Measurements from ENCODE around the gene CDH26.
"Not testable (repeated sequence)": the region's sequence is repeated elsewhere in the genome, so short reads cannot be mapped to it uniquely, and the experiment has no call there.

The CDH26 gene

DNA sequence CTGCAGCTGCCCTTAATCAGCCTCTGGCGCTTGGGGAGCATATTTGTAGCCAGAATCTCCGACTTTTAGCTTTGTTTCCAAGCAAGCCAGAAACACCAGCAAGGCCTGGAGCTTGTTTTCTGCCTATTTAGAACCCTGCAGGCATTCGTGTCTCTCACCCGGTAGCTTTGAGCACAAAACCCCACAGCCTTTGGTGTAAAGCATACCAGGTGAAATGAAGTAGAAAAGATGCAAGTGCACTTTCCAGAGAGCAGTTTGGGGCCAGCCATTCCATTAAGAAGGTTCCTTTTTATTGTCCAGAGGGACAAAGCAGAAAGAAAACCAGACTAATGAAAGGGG, 17.3 kb upstream of the CDH26 start:
- no peak for DNase-seq (ENCODE audit: low read depth in 2 of 3, low spot score in 2 of 3)

- no peak for DNase-seq (ENCODE audit: low read depth in 2 of 3, low spot score in 2 of 3)
These were observed 16.0 kb upstream of the CDH26 start for GRCh38 chr20:59942245-59942644.

- DNase-seq (ENCODE audit: low read depth in 2 of 3, low spot score in 2 of 3), result no peak
These were observed 13.5 kb upstream of the CDH26 start for GRCh38 chr20:59944726-59945125.

DNA sequence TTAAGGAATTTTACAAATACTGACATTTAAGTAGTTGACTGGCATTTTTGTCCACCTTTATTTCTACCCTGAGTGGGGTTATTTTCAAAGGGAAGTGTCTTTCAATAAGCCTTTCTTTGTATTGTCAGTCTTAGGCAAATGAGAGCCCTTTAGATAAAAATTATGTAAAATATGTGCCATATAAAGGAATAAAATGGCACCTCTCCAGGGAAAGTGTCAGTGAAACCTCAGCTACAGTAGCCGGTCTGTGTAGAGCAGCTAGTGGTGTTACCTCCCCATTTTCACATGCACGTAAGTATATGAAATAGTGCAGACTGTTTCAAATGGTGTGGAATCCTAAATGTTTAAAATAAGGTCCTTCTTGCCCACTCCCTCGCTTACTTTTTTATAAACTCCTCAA, 13.0 kb upstream of the CDH26 start:
- DNase-seq (ENCODE audit: low read depth in 2 of 3, low spot score in 2 of 3), result no peak

GRCh38 chr20:59945731-59946130, 12.5 kb upstream of the CDH26 start:
- no peak for DNase-seq (ENCODE audit: low read depth in 2 of 3, low spot score in 2 of 3)

DNA sequence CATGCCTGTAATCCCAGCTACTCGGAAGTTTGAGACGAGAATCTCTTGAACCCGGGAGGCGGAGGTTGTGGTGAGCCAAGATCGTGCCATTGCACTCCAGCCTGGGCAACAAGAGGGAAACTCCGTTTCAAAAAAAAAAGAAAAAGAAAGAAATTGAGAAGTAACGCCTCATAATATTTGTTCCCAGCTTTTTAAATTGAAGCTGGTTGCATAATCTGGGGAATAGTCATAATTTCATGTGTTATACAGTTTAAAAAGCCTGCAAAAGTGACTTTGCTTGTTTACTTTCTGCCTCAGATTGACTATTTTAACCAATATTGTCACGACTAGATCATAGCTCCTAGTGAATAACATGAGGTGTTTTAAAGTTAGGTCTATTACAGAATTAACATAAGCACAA, 10.8 kb upstream of the CDH26 start:
- no peak for DNase-seq (ENCODE audit: low read depth in 2 of 3, low spot score in 2 of 3)

DNA sequence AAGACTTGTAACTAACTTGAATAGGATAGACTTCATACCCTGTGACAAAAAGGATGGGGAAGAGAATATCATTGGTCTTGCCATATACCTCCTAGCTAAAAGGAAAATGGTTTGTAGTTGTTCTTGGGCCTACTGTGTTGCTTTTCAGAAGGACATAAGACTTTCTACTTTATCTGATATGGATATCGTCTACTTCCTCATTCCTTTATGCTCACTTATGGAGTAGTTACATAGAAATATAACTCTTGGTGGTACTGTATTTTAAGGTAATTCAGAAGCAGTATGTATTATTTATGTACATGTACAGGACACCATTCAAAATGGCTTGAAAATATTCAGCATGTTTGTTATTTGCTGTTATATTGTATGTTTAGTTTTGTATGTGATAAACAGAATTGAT, 10.0 kb upstream of the CDH26 start:
- DNase-seq (ENCODE audit: low read depth in 2 of 3, low spot score in 2 of 3), result no peak

DNA sequence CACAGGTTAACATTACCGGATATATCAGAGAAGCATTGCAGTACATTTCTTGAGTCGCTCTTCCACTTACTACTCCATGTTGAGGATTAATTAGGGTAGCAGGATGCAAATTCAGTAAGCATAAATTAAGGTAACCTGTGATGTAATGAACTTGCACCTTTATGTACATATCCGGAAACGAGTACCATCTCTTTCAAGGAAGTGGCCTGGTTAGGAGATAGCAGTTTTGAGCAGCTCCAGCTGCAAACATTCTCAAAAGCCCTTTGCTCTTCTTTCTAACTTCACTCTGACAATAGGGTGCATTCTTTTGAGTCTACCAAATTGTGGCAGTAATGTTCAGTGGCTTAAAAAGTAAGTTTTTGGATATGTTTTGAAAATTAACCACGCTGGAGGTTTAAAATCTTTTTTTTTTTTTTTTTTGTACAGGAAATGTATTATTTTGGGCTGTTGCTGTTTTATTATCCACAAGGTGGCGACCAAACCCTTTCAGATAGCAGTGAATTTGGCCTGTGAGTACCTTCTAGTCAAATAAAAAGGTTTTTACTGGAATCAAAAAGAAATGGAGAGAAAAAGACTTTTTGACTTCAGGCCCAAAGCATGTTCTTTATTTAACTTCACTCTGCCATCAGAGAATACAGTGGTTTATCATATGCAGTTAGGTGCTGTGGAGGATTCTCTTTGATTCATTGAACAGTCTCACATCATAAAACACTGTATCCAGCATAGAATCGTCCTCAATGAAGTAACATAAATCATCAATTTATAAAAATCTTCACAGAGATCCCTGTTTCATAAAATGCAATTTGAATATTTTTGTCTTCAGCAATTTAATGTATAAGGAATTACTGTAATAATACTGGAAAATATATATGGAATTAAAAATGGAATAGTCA, 9.1 kb upstream of the CDH26 start:
- no peak for DNase-seq (ENCODE audit: low read depth in 2 of 3, low spot score in 2 of 3)

- no peak for DNase-seq (ENCODE audit: low read depth in 2 of 3, low spot score in 2 of 3)
These were observed 8.3 kb upstream of the CDH26 start for GRCh38 chr20:59949911-59950310.

DNA sequence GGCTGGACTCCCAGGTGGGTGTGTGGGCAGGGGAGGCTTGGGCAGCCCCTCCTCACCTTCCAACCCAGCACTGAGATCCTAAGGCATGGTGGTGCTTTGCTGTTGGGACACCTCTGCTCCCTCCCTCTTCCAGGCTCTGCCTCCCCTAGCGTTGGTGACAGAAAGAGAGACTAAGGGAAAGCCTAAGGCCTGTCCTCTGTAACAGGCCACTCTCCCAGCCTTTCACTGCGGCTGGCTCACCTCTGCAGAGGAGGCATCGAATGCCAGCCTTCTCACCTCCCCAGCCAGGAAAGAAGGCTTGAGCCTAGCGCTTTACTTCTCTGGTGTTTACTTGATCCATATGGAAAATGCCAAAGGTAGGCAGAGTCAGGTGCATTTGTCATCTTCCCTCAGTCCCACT, 3.5 kb upstream of the CDH26 start:
- no peak for DNase-seq (ENCODE audit: low read depth in 2 of 3, low spot score in 2 of 3)

GRCh38 chr20:59955131-59955796, 3.0 kb upstream of the CDH26 start:
- no peak for DNase-seq (ENCODE audit: low read depth in 2 of 3, low spot score in 2 of 3)

DNA sequence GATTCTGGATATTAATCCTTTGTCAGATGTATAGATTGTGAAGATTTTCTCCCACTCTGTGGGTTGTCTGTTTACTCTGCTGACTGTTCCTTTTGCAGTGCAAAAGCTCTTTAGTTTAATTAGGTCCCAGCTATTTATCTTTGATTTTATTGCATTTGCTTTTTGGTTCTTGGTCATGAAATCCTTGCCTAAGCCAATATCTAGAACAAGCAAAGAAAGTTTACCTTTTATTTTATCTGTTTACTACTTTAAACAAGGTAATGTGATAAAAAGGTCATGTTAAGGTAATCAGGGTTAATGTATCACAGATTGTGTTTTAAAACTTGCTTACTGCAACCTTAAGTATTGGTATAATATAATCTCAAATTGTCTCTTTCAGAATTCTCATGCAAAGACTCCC, 655 bp upstream of the CDH26 start:
- DNase-seq (ENCODE audit: low read depth in 2 of 3, low spot score in 2 of 3), result not testable (repeated sequence)

DNA sequence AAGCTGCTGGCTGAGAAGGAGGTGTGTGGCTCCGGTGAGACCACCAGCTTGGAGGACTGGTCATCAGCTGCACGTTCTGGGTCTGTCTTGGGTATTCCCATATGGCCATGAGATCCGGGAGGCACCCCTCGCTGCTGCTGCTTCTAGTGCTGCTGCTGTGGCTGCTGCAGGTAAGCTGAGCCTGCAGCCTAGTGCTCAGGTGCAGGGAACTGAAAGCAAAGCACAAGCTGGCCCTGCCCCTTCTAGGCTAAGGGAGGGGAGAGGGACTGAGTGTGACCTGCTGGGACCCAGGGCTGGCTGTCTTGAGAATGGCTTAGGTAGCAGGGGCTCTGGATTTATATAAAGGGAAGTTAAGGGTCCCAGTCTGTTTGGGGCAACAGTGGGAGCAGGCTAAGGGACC, 403 bp downstream of the CDH26 start:
- DNase-seq (ENCODE audit: low read depth in 2 of 3, low spot score in 2 of 3), result no peak

- DNase-seq (ENCODE audit: low read depth in 2 of 3, low spot score in 2 of 3), result no peak
These were observed 3.2 kb downstream of the CDH26 start for GRCh38 chr20:59961423-59961822.

GRCh38 chr20:59962155-59962554, 3.9 kb downstream of the CDH26 start:
- DNase-seq (ENCODE audit: low read depth in 2 of 3, low spot score in 2 of 3), result no peak

GRCh38 chr20:59966428-59966827, 8.2 kb downstream of the CDH26 start:
- no peak for DNase-seq (ENCODE audit: low read depth in 2 of 3, low spot score in 2 of 3)

GRCh38 chr20:59971428-59971827, 13.2 kb downstream of the CDH26 start:
- no peak for DNase-seq (ENCODE audit: low read depth in 2 of 3, low spot score in 2 of 3)

DNA sequence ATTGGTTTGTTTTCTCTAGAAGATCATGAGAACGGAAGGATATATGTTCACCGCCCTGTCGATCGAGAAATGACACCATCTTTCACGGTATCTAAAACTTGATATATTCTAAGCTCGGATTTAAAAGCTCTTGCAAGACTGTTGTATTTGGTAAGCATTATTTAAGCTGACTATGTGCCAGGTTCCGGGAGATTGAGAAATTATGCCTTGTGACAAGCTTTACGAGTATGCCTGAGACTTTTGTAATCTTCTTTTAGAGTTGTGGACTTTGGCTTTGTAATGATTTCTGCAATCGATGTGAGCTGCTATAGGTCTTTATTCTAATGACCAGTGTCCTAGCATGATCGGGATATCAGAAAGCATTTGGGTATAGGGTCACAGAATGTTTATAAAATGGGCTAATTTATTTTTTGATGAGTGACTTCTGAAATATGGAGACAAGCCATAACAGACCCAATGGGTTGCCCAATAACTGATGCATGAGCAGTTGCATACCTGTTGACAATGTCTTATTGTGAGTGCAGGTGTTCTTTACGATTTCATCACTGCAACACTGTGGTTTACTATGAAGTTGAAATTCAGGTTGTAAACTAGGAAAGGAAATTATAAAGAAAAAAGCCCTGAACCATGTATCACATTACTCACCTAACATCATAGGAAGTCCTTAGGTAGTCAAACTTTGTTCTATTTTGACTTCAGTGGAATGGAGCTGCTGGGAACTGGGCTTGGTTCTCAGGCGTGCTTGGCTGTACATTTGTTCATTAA, 14.0 kb downstream of the CDH26 start:
- no peak for DNase-seq (ENCODE audit: low read depth in 2 of 3, low spot score in 2 of 3)

DNA sequence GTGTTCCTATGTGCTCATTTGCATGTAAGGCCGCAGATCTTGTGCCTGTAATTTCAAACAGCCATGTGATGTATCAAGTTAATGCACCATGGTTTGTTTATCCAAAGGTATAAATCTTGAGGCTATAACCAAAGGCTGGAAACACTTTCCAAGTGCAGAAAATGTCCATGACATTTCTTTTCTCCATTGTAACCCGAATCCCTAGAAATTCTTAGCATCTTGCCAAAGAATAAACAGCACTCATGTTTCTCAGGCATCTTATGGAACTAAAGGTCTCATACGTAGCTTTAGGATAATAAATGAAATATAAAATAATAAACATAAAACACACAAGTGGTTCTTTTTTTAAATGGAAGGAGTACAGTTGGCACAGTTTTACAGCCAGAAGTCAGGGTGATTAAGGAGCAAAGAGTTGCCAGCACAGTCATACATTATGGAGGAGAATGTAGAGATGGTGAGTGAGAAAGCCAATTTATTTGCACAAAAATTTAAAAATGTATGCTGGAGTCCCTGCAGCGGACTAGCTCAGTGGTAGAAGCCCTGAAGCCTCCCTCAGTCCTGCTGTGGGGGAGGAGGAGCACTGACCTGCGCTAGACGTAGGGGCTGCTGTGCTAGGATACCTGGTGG, 18.0 kb downstream of the CDH26 start:
- DNase-seq (ENCODE audit: low read depth in 2 of 3, low spot score in 2 of 3), result no peak

- DNase-seq (ENCODE audit: low read depth in 2 of 3, low spot score in 2 of 3), result no peak
These were observed 18.9 kb downstream of the CDH26 start for GRCh38 chr20:59977086-59977485.

DNA sequence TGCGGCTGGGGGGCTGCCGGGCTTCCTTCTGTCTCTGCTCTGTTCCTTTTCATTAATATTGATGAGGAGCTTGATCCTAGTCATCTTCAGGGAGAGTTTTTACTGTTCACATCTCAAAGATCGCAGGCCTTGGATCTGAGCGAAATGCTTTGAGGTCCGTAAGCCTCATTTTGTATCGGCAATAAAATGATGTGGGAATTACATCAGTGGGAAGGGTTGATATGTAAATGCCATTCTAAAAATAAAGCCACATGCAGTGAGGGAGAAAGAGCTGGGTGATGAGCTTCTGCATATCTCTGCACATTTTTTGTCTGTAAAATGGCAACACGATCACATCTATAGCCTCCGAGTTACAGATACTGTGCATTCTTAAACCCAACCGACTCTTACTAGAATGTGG, 24.9 kb downstream of the CDH26 start:
- no peak for DNase-seq (ENCODE audit: low read depth in 2 of 3, low spot score in 2 of 3)

DNA sequence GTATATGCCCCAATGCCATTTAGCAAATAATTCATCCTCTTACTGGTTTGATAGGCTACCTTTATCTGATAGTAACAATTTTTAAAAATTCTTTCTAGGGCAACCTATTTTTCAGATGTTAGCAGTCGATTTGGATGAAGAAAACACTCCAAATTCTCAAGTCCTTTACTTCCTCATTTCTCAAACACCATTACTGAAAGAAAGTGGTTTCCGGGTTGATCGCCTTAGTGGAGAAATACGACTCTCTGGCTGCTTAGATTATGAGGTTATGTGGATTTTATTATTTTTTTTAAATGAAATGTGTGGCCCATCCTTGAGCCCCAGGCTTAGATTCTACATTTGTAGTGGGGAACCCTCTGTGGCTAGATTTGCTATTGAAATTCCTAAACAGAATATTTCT, 26.3 kb downstream of the CDH26 start:
- DNase-seq (ENCODE audit: low read depth in 2 of 3, low spot score in 2 of 3), result no peak
